Measurements from ENCODE around the gene ELMO1.

- TF ChIP-seq EZH2 (IDR thresholded peaks at IDR 0.05; ENCODE audit: borderline replicate concordance, low read depth, low read length, poor library complexity, severe bottlenecking) (no peak), CTCF (conservative IDR thresholded peaks at IDR 0.05; ENCODE audit: low read depth, low read length) (no peak)
Observed at GRCh38 chr7:36840904-36841303, 607.8 kb downstream of the ELMO1 start.

Measured in A673 (cell line).